Endothelial cell of umbilical vein (primary cell): ENCODE data around the gene OTOS. TPM values are rescaled to one million over a fixed set of nuclear protein-coding genes. Genes with fewer than 3 reads are reported as not detected.

Experiments
- BruUV-seq: library from RNA; stranded (reverse); fragments of 400-500 nt; replicated peaks from 2 replicates; lab custom pipeline; 2021; lab: Mats Ljungman, UMichigan
- CTCF ChIA-PET: fragments of 300-600, 350-600 bp; sonication (Branson Sonifier 250); formaldehyde crosslinking; loops from one replicate; lab custom pipeline; 2021; ENCODE audit warnings: antibody characterized with exemption, inconsistent platforms; lab: Charles Lee
- POLR2A ChIA-PET: fragments of 300-600, 350-600 bp; sonication (Branson Sonifier 250); formaldehyde crosslinking; loops from one replicate; lab custom pipeline; 2021; ENCODE audit warnings: antibody characterized with exemption, inconsistent platforms; lab: Charles Lee
- DNase-seq: peaks from one replicate; pipeline ENCODE4 v3.0.0-alpha.2; 2011; ENCODE audit warnings: low read depth, low spot score
- FAIRE-seq: peaks from 2 replicates; lab custom pipeline; 2011; peaks lifted over from hg19 to GRCh38; lab: Jason Lieb, UNC
- H2AFZ ChIP-seq: 2 replicates; pipeline ENCODE4 v1.6.0; 2012; ENCODE audit warnings: low read depth, low read length, control low read depth, inconsistent platforms
- H3K27ac ChIP-seq: 2 replicates; pipeline ENCODE4 v1.5.1; 2011; ENCODE audit warnings: low read depth, mild to moderate bottlenecking, control low read depth, low read length, moderate library complexity; ENCODE audit not compliant: insufficient read depth
- H3K27me3 ChIP-seq, 2 experiments: 2 replicates each; pipeline versions ENCODE4 v1.6.0 to v1.6.1; 2011; ENCODE audit warnings: low read length in 2 of 2, mixed read lengths in 1 of 2; ENCODE audit not compliant: control insufficient read depth in 2 of 2, insufficient read depth in 2 of 2
- H3K36me3 ChIP-seq, 2 experiments: 2 replicates in 1 of 2; 3 replicates in 1 of 2; pipeline ENCODE4 v1.5.1; 2011; ENCODE audit warnings: low read length in 2 of 2, mild to moderate bottlenecking in 1 of 2, moderate library complexity in 1 of 2; ENCODE audit not compliant: control insufficient read depth in 2 of 2, insufficient read depth in 2 of 2; ENCODE audit errors: extremely low read depth in 1 of 2
- H3K4me1 ChIP-seq: 3 replicates; pipeline ENCODE4 v1.5.1; 2011; ENCODE audit warnings: mild to moderate bottlenecking, low read length; ENCODE audit not compliant: control insufficient read depth, insufficient read depth; ENCODE audit errors: extremely low read depth
- H3K4me2 ChIP-seq: 2 replicates; pipeline ENCODE4 v1.6.1; 2011; ENCODE audit warnings: low read length, control low read depth, mixed read lengths; ENCODE audit not compliant: insufficient read depth
- H3K4me3 ChIP-seq, 3 experiments: fragments of 200-600 bp in 1 of 3; sonication (generic), shearing (Covaris generic) in 1 of 3; replicated peaks in 1 of 3; 2 replicates each; pipeline ENCODE4 v1.5.1; 2011 to 2016; ENCODE audit warnings: control low read depth in 3 of 3, low read length in 3 of 3, mild to moderate bottlenecking in 2 of 3, inconsistent platforms in 1 of 3, low read depth in 1 of 3, moderate library complexity in 1 of 3; ENCODE audit not compliant: insufficient read depth in 1 of 3
- H3K79me2 ChIP-seq: 2 replicates; pipeline ENCODE4 v1.6.0; 2012; ENCODE audit warnings: low read length, inconsistent platforms; ENCODE audit not compliant: control insufficient read depth, insufficient read depth
- H3K9ac ChIP-seq: replicated peaks from 2 replicates; pipeline ENCODE3; 2011; ENCODE audit warnings: low read length, control low read depth; ENCODE audit not compliant: insufficient read depth; ENCODE audit errors: extremely low read depth
- H3K9me1 ChIP-seq: replicated peaks from 3 replicates; pipeline ENCODE4 v1.6.0; 2011; ENCODE audit warnings: mild to moderate bottlenecking, low read length; ENCODE audit not compliant: control insufficient read depth, insufficient read depth; ENCODE audit errors: extremely low read depth
- H3K9me3 ChIP-seq: replicated peaks from 2 replicates; pipeline ENCODE4 v1.5.1; 2012; ENCODE audit warnings: low read length, inconsistent platforms; ENCODE audit not compliant: control insufficient read depth, insufficient read depth
- H4K20me1 ChIP-seq: replicated peaks from 2 replicates; pipeline ENCODE3; 2011; ENCODE audit warnings: mild to moderate bottlenecking, low read length; ENCODE audit not compliant: control insufficient read depth, insufficient read depth; ENCODE audit errors: extremely low read depth
- CTCF ChIP-seq, 2 donors: IDR thresholded peaks; 1 replicate in 1 of 2; 2 replicates in 1 of 2; pipeline ENCODE4 v1.5.1; 2011; ENCODE audit warnings: low read length in 2 of 2, mild to moderate bottlenecking in 2 of 2, moderate library complexity in 2 of 2, control low read depth in 1 of 2, inconsistent platforms in 1 of 2, low read depth in 1 of 2; ENCODE audit not compliant: insufficient read depth in 1 of 2; ENCODE audit errors: extremely low read depth in 1 of 2
- EZH2 ChIP-seq: IDR thresholded peaks from 2 replicates; pipeline ENCODE4 v1.6.1; 2012; ENCODE audit warnings: borderline replicate concordance, low read depth, mild to moderate bottlenecking, moderate library complexity, low read length, inconsistent platforms; ENCODE audit not compliant: severe bottlenecking
- MYC ChIP-seq: IDR thresholded peaks from one replicate; pipeline ENCODE4 v1.6.1; 2011; ENCODE audit warnings: mild to moderate bottlenecking, low read depth, low read length
- POLR2AphosphoS5 ChIP-seq: IDR thresholded peaks from 2 replicates; pipeline ENCODE4 v1.6.1; 2012; ENCODE audit warnings: low read depth, mild to moderate bottlenecking, control low read depth, low read length, moderate library complexity; ENCODE audit not compliant: insufficient read depth
- dilution Hi-C: fragments of 300-500 bp; cut with MboI; formaldehyde crosslinking; loops from one replicate; pipeline ENCODE4 v1.15.0; 2019; ENCODE audit warnings: low sequenced_read_pairs; ENCODE audit not compliant: extremely low pct_ligation_motif_present
- intact Hi-C: fragments of 100-400 bp; cut with micrococcal nuclease; formaldehyde crosslinking; loops from one replicate; pipeline ENCODE4 v1.10.0; 2022
- polyA plus RNA-seq, 4 experiments: library from polyadenylated mRNA; depleted of rRNA in 3 of 4; stranded (reverse) in 3 of 4; unstranded in 1 of 4; fragments of >200 nt; gene quantifications; 2 replicates each; pipeline versions ENCODE4 v1.2.1 to v1.2.3, GENCODE V29; 2011 to 2012; ENCODE audit warnings: missing spikeins in 1 of 4
- total RNA-seq: library from RNA; stranded (reverse); gene quantifications from 2 replicates; pipeline ENCODE4 v1.2.3, GENCODE V29; 2021

Gene OTOS
- total and polyA plus RNA-seq, 2 donors (not counting 3 experiments of a cell fraction or from before 2014, with no cell fraction given): not detected

- H3K79me2 ChIP-seq: no peaks in the 10 kb centered on the region
- H3K27me3 ChIP-seq: no peaks in the 10 kb centered on the region
- no peaks in the 10 kb centered on the region for H3K9me1 ChIP-seq
- FAIRE-seq (no peak), DNase-seq (no peak)
- H3K4me2 ChIP-seq: no peak overlapping the region
- no peaks in the 10 kb centered on the region for H3K9me3 ChIP-seq
- no peak overlapping the region for H2AFZ ChIP-seq
- no peak overlapping the region for H3K4me3 ChIP-seq
- ChIA-PET CTCF (no interaction called here), POLR2A (no interaction called here)
- H3K4me1 ChIP-seq: no peaks in the 10 kb centered on the region
- dilution Hi-C loops: no loop called here
- intact Hi-C loops: no loop called here
- no TSS peak for BruUV-seq
- no peak overlapping the region for H3K27ac ChIP-seq
- no peak overlapping the region for H3K9ac ChIP-seq
- no peaks in the 10 kb centered on the region for H4K20me1 ChIP-seq
- TF ChIP-seq EZH2: no peak
- TF ChIP-seq CTCF (IDR thresholded peaks at IDR 0.05; ENCODE audit: extremely low read depth in 1 of 2, insufficient read depth in 1 of 2, low read depth in 1 of 2, low read length in 2 of 2): no peak
- no peak for TF ChIP-seq POLR2AphosphoS5
- no peak for TF ChIP-seq MYC
- H3K36me3 ChIP-seq: no peaks in the 10 kb centered on the region
Observed at GRCh38 chr2:240183875-240184590, 43.6 kb upstream of the OTOS start.
